Choroid plexus epithelial cell (primary cell): ENCODE data around the gene MRGPRG.

Experiments used
- DNase-seq: peaks from one replicate; pipeline ENCODE4 v3.0.0-alpha.2; 2010; ENCODE audit warnings: low read depth
- H3K4me3 ChIP-seq: 2 replicates; pipeline ENCODE4 v1.5.1; 2011; ENCODE audit warnings: low read depth, mild to moderate bottlenecking, control low read depth, low read length, moderate library complexity
- CTCF ChIP-seq: conservative IDR thresholded peaks from 2 replicates; pipeline ENCODE4 v1.5.1; 2011; ENCODE audit warnings: low read depth, mild to moderate bottlenecking, control low read depth, inconsistent platforms, low read length, moderate library complexity

Gene MRGPRG

GRCh38 chr11:3194016-3194816 is 24.4 kb downstream of the MRGPRG start:
- no peak for DNase-seq
- no peak for TF ChIP-seq CTCF
- no peak overlapping the region for H3K4me3 ChIP-seq

- no peak for DNase-seq
- H3K4me3 ChIP-seq: no peak overlapping the region
- no peak for TF ChIP-seq CTCF
These were observed 25.1 kb downstream of the MRGPRG start for GRCh38 chr11:3193373-3194015.

- H3K4me3 ChIP-seq: no peak overlapping the region
- no peak for TF ChIP-seq CTCF
- no peak for DNase-seq
These were observed 25.9 kb downstream of the MRGPRG start for GRCh38 chr11:3192511-3193372.

GRCh38 chr11:3191586-3192324 is 26.9 kb downstream of the MRGPRG start:
- no peak overlapping the region for H3K4me3 ChIP-seq
- DNase-seq: no peak
- TF ChIP-seq CTCF: no peak

- TF ChIP-seq CTCF: no peak
- H3K4me3 ChIP-seq: no peak overlapping the region
- no peak for DNase-seq
These were observed 28.0 kb downstream of the MRGPRG start for GRCh38 chr11:3190600-3190999.

GRCh38 chr11:3189886-3190583 is 28.6 kb downstream of the MRGPRG start:
- TF ChIP-seq CTCF: no peak
- no peak overlapping the region for H3K4me3 ChIP-seq
- DNase-seq: no peak
